Cardiac septum (tissue), 1 donor: ENCODE results near the gene UNC13D. TPM values are rescaled to one million over a fixed set of nuclear protein-coding genes. Genes with fewer than 3 reads are reported as not detected.
A peak's percentile ranks its signal among the peaks of the same experiment; 100 is the strongest.
"Not testable (repeated sequence)": the region's sequence is repeated elsewhere in the genome, so short reads cannot be mapped to it uniquely, and the experiment has no call there.

Experiments used
- DNase-seq: peaks from one replicate; pipeline ENCODE4 v3.0.0-alpha.2; 2020; ENCODE audit warnings: low spot score
- intact Hi-C: fragments of 100-400 bp; cut with DNase I; formaldehyde crosslinking; loops from one replicate; pipeline ENCODE4 v1.14.0; 2022
- total RNA-seq: library from RNA; stranded (reverse); fragmentation: NEBNext Ultra II Directional; extraction: Animal tissue kit (Norgen Biotek cat#: 25700); gene quantifications from one replicate; pipeline ENCODE4 v1.2.1, GENCODE V29; 2021
- donor health status: DM: no; HTN: no; CAD: no.

Gene UNC13D
- total RNA-seq, 1 donor from 2014 or later, result 7.9 TPM

- no peak for DNase-seq
- intact Hi-C loops, result no loop called here
Observed at GRCh38 chr17:75813081-75814020, 30.9 kb downstream of the UNC13D start.

- no peak for DNase-seq
- intact Hi-C loops, result no loop called here
Observed at GRCh38 chr17:75812096-75813013, 31.8 kb downstream of the UNC13D start.

GRCh38 chr17:75811174-75811573 is 33.0 kb downstream of the UNC13D start:
- intact Hi-C loops, result no loop called here
- DNase-seq, result no peak

- intact Hi-C loops, DNase-seq: not testable (repeated sequence)
Observed at GRCh38 chr17:75810756-75811155, 33.4 kb downstream of the UNC13D start.

GRCh38 chr17:75810216-75810615 is 34.0 kb downstream of the UNC13D start:
- intact Hi-C loops, result no loop called here
- DNase-seq, result no peak

- intact Hi-C loops, result loop anchor here (2.0 kb wide), 2 partner anchors 39 to 67 kb away; no protein-coding TSS in a partner anchor
- no peak for DNase-seq
Observed at GRCh38 chr17:75809631-75810111, 34.5 kb downstream of the UNC13D start.

GRCh38 chr17:75808905-75809621 is 35.1 kb downstream of the UNC13D start:
- intact Hi-C loops, result loop anchor here (2.0 kb wide), 2 partner anchors 40 to 68 kb away; no protein-coding TSS in a partner anchor

GRCh38 chr17:75808549-75808904 is 35.7 kb downstream of the UNC13D start:
- DNase-seq, result no peak
- intact Hi-C loops, result loop anchor here (2.0 kb wide), 2 partner anchors 40 to 68 kb away; no protein-coding TSS in a partner anchor

More at GRCh38 chr17:75808905-75809621, 35.1 kb downstream of the UNC13D start:
- peak; percentile 85 for DNase-seq

GRCh38 chr17:75807861-75808260 is 36.3 kb downstream of the UNC13D start:
- intact Hi-C loops, result loop anchor here (2.0 kb wide), 2 partner anchors 41 to 69 kb away; no protein-coding TSS in a partner anchor
- peak; percentile 67 for DNase-seq

GRCh38 chr17:75806822-75807500 is 37.2 kb downstream of the UNC13D start:
- intact Hi-C loops, result no loop called here
- peak; percentile 50 for DNase-seq

- intact Hi-C loops, result no loop called here
- DNase-seq, result no peak
Observed at GRCh38 chr17:75803883-75804282, 40.3 kb downstream of the UNC13D start.

GRCh38 chr17:75799402-75799801 is 44.8 kb downstream of the UNC13D start:
- intact Hi-C loops, result no loop called here
- DNase-seq, result peak; percentile 50

- intact Hi-C loops, result no loop called here
- DNase-seq, result peak; percentile 2
Observed at GRCh38 chr17:75795820-75796607, 48.2 kb downstream of the UNC13D start.

GRCh38 chr17:75793460-75793859 is 50.7 kb downstream of the UNC13D start:
- intact Hi-C loops, result no loop called here

GRCh38 chr17:75791254-75791653 is 53.0 kb downstream of the UNC13D start:
- intact Hi-C loops, result no loop called here
- no peak for DNase-seq

More at GRCh38 chr17:75793460-75793859, 50.7 kb downstream of the UNC13D start:
- no peak for DNase-seq

GRCh38 chr17:75785016-75785890 is 59.0 kb downstream of the UNC13D start:
- intact Hi-C loops, result loop anchor here (2.0 to 5.0 kb wide), 2 partner anchors 42 to 70 kb away; partner anchors contain the start of gene WBP2
- peak; percentile 96 for DNase-seq
